H7 (cell line): ENCODE results near the gene TRDMT1. TPM values are rescaled to one million over a fixed set of nuclear protein-coding genes. Genes with fewer than 3 reads are reported as not detected.

Source experiments
- DNase-seq: peaks from one replicate; pipeline ENCODE4 v3.0.0; 2012
- H3K27me3 ChIP-seq: 2 replicates; pipeline ENCODE4 v1.6.0; 2011; ENCODE audit warnings: mild to moderate bottlenecking, low read length; ENCODE audit not compliant: control insufficient read depth, insufficient read depth
- H3K36me3 ChIP-seq: replicated peaks from 2 replicates; pipeline ENCODE4 v1.5.1; 2011; ENCODE audit warnings: low read length; ENCODE audit not compliant: control insufficient read depth, insufficient read depth
- H3K4me3 ChIP-seq: 2 replicates; pipeline ENCODE4 v1.5.1; 2011; ENCODE audit warnings: low read depth, mild to moderate bottlenecking, control low read depth, low read length, moderate library complexity; ENCODE audit not compliant: insufficient read depth
- total RNA-seq: library from RNA; depleted of rRNA; stranded (reverse); fragments of >200 nt; shearing (Covaris generic); gene quantifications from 2 replicates; pipeline ENCODE4 v1.2.3, GENCODE V29; 2014; rRNA removed

Gene TRDMT1
- total RNA-seq, 1 experiment from 2014 or later = 8.0 TPM

DNA sequence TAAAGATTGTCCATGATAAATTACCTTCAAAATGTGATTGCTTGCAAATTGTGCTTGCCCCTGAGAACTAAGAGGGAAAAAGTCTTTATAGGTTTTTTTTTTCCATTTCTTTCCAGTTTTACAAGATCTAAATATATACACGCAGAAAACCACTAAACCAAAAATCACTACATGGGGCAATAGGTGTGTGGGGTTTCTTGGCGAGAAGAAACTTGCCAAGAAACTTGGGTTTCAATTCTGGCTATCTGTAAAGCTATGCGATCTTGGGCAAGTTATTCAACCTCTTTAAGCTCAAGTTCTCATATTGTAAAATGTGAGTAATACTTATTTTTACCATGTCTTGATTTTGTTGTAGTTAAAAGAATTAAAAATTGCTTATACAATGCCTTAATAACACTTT is 88.9 kb downstream of the TRDMT1 start:
- H3K36me3 ChIP-seq = no peaks in the 10 kb centered on the region
- no peaks in the 10 kb centered on the region for H3K27me3 ChIP-seq
- DNase-seq = no peak
- H3K4me3 ChIP-seq = no peak overlapping the region

DNA sequence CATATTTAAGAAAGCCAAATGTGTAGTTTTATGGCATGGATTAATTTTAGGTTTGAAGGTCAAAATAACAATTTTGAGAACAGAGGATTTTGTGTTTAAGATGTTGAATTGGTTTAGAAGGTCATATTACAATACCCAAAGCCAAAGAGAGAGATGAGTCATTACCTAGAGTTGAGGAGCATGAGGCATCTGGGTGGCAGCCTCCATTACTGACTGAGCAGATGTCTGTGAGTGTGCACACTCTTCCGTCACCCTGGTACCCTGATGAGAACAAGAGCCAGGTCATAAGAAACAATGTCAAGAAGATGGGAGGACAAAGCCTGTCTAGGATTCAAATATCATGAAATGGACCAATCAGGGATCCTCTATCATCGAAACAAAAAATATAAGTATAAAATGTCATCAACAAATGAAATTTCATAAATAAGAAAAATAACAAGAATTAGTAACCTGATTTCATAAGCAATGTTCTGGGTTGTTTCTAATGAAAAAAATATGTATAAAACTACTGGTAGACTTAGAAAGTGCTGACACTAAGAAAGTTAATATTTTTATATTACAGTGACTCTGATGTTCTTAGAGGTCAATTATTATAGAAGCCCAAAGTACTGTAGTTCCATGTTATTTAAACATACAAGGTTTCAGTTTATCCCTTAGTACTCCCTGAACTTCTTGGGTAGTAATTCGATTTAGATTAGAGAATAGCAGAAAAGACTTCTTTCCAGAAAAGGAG is 91.8 kb downstream of the TRDMT1 start:
- H3K4me3 ChIP-seq = no peak overlapping the region

DNA sequence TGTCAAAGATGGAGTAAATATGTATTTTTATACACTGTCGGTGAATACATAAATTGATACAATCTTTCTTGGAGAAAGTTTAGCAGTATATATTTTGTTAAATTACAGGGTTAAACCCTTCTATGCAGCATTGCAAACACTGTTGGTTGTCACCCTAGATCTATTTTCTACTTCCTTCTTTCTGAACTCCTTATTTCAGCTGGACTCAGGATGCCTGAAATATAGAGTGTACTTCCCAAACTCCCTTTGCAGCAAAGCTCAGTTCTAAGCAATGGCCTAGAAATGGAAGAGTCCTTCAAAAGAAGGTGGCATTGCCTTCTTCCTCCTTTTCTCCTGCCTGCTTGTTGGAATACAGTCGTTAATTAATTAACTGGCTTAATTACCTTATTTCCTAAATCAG is 92.4 kb downstream of the TRDMT1 start:
- Histone ChIP-seq H3K27me3 (no peaks in the 10 kb centered on the region), H3K4me3 (no peak overlapping the region), H3K36me3 (no peaks in the 10 kb centered on the region)
- no peak for DNase-seq

More for the DNA sequence above, 91.8 kb downstream of the TRDMT1 start:
- no peaks in the 10 kb centered on the region for H3K36me3 ChIP-seq
- DNase-seq = no peak
- no peaks in the 10 kb centered on the region for H3K27me3 ChIP-seq

DNA sequence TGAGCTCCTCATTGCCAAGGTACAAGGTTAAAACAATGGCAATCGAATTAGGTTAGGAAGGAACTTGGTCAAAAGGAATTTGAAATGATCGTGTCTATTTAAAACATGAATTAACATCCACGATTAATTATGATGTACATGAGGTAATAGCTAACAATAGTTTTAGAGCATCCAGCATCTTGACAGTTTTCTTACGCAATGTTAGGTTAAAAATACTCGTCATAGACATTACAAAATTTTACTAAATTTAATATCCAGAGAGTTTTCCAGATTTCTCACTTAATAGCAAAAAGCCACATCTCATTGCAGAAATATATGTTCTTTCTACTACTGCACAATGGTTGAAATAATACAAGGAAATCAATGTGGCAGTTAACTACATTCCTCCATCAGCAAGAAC is 94.5 kb downstream of the TRDMT1 start:
- H3K4me3 ChIP-seq = no peak overlapping the region
- H3K27me3 ChIP-seq = no peaks in the 10 kb centered on the region
- H3K36me3 ChIP-seq = no peaks in the 10 kb centered on the region
- DNase-seq = no peak

DNA sequence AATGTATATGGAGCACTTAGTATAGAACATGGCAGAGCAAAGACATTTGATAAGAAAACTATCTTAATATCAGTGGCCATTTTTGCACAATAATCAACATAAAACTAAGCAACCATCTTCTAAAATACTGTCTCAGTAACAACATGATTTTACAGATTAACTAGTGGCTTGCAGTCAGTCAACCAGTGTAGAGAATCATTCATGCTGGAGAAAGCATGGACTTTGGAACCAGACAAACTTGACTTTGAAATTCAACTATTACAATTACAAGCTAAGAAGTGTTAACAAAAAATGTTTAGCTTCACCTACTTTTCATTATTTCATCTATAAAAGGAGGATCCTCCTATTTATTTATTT is 99.6 kb downstream of the TRDMT1 start:
- no peak for DNase-seq

DNA sequence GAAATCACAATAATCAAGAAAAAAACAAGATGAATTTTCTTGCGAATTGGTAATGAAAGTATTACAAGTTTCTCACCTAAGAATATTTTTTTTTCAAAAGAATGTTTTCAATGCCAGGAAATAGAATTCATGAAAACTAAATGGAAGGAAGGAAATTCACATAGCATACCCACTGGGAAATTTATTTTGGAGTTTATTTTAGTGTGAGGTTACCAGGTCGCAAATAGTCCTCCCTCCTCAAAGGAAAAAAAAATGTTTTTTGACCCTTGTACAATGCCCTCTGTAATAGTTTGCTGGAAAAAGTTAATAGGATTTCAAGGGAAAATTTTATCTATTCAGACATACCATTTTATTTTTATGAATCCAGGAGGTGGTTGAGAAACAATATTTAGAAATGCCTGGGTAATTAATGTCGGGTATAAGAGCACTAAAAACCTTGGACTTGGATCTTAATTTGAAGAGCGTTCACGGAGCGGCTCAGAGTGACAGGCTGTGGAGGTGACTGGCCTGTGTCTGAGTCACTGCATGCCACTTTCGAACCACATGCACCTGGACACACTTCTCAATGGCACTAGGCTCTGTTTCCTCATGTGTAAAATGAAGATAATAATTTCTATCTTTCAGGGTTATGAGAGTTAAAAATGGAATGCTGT is 100.1 kb downstream of the TRDMT1 start:
- Histone ChIP-seq H3K36me3 (no peaks in the 10 kb centered on the region), H3K27me3 (no peaks in the 10 kb centered on the region), H3K4me3 (no peak overlapping the region)
- DNase-seq = no peak

More for the DNA sequence above, 99.6 kb downstream of the TRDMT1 start:
- H3K4me3 ChIP-seq = no peak overlapping the region
- no peaks in the 10 kb centered on the region for H3K36me3 ChIP-seq
- H3K27me3 ChIP-seq = no peaks in the 10 kb centered on the region

DNA sequence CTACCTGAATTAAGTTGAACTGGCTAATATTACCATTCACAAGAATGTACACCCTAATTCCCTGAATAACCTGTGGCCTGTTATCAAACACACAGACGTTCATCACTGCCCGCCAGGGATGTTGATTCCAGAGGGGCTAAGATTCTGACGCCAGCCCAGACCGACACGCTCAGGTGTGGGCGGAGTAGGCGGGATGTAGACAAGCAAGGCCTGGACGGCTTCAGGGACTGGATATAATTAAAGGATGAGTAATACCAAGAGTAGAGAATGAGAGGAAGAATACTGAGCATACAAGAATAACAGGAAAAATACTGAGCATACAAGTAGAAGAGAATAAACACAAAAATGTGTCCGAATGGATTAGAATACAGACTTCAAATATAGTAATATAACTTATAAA is 100.9 kb downstream of the TRDMT1 start:
- no peak for DNase-seq

DNA sequence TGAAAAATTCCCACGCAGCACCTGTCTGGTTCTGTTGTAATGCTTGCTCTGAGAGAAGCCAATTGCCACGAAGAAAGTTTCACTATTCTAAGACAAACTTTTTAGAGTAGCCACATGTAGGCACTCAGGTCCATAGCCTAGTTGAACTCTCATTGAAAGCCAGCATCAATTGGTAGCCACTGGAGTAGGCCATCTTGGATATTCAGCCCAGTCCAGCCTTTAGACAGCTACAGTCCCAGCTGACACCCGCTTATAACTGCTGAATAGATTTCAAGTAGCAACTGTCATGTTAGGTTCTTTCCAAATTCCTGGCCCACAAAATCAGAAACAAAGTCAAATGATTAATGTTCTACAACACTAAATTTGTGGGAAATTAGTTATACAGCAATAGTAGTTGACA is 103.5 kb downstream of the TRDMT1 start:
- DNase-seq = no peak
- no peak overlapping the region for H3K4me3 ChIP-seq
- no peaks in the 10 kb centered on the region for H3K36me3 ChIP-seq
- no peaks in the 10 kb centered on the region for H3K27me3 ChIP-seq

More for the DNA sequence above, 100.9 kb downstream of the TRDMT1 start:
- H3K4me3 ChIP-seq = no peak overlapping the region
- no peaks in the 10 kb centered on the region for H3K27me3 ChIP-seq
- H3K36me3 ChIP-seq = no peaks in the 10 kb centered on the region

Other genes starting within 250 kb of the TRDMT1 start
- 0.10 and 0.11 TPM in 2 replicates for gene CUBN, start 71.9 kb downstream of the TRDMT1 start, total RNA-seq
- 1,966 TPM in 2 replicates for gene VIM, start 26.6 kb upstream of the TRDMT1 start, total RNA-seq